SK-N-SH treated with all-trans-retinoic acid at 6 μM for 48 hours (cell line): Measurements from ENCODE around the gene MEX3A.
A peak's percentile ranks its signal among the peaks of the same experiment; 100 is the strongest.

Experiments
- ATAC-seq: fragments of 200-7000 bp; cut with Tn5 transposase; 3 replicates; pipeline ENCODE4 v1.9.1; 2020; ENCODE audit warnings: mild to moderate bottlenecking, moderate library complexity
- ARNTL ChIP-seq: fragments of 450-650 bp; formaldehyde crosslinking; IDR thresholded peaks from 2 replicates; pipeline ENCODE4 v1.5.0; 2020; ENCODE audit warnings: low read depth, mild to moderate bottlenecking, moderate library complexity, borderline replicate concordance
- BACH2 ChIP-seq: fragments of 250-450 bp; sonication (Bioruptor Pico); IDR thresholded peaks from 2 replicates; pipeline ENCODE4 v1.9.0; 2021; ENCODE audit warnings: mild to moderate bottlenecking, borderline replicate concordance
- CSDC2 ChIP-seq: fragments of 250-450 bp; sonication (Bioruptor Pico); IDR thresholded peaks from 2 replicates; pipeline ENCODE4 v1.5.0; 2020; ENCODE audit warnings: mild to moderate bottlenecking, moderate library complexity
- CSRNP3 ChIP-seq: fragments of 250-450 bp; sonication (Bioruptor Pico); IDR thresholded peaks from 2 replicates; pipeline ENCODE4 v1.5.1; 2021; ENCODE audit warnings: mild to moderate bottlenecking, moderate library complexity
- ESRRG ChIP-seq: fragments of 250-450 bp; sonication (Bioruptor Pico); IDR thresholded peaks from 2 replicates; pipeline ENCODE4 v1.6.1; 2021; ENCODE audit warnings: mild to moderate bottlenecking
- GLIS3 ChIP-seq: fragments of 250-450 bp; sonication (Bioruptor Pico); IDR thresholded peaks from 2 replicates; pipeline ENCODE4 v1.5.0; 2020; ENCODE audit warnings: mild to moderate bottlenecking, moderate library complexity
- ISL1 ChIP-seq: fragments of 250-450 bp; sonication (Bioruptor Pico); IDR thresholded peaks from 2 replicates; pipeline ENCODE4 v2.1.2; 2022; ENCODE audit warnings: mild to moderate bottlenecking, moderate library complexity
- OSR1 ChIP-seq: fragments of 250-450 bp; sonication (Bioruptor Pico); IDR thresholded peaks from 2 replicates; pipeline ENCODE4 v1.8.0; 2022; ENCODE audit warnings: moderate library complexity, mild to moderate bottlenecking, inconsistent platforms
- PATZ1 ChIP-seq: fragments of 250-450 bp; sonication (Bioruptor Pico); IDR thresholded peaks from 2 replicates; pipeline ENCODE4 v1.8.0; 2020; ENCODE audit warnings: mild to moderate bottlenecking, moderate library complexity, borderline replicate concordance
- PPARA ChIP-seq: fragments of 250-450 bp; sonication (Bioruptor Pico); IDR thresholded peaks from 2 replicates; pipeline ENCODE4 v1.5.0; 2020; ENCODE audit warnings: mild to moderate bottlenecking, borderline replicate concordance
- RARB ChIP-seq: fragments of 250-450 bp; sonication (Bioruptor Pico); IDR thresholded peaks from 2 replicates; pipeline ENCODE4 v1.8.0; 2021; ENCODE audit warnings: mild to moderate bottlenecking, moderate library complexity
- SNAI2 ChIP-seq: fragments of 250-450 bp; sonication (Bioruptor Pico); IDR thresholded peaks from 2 replicates; pipeline ENCODE4 v1.5.0; 2020; ENCODE audit warnings: mild to moderate bottlenecking, moderate library complexity
- TOX ChIP-seq: fragments of 250-450 bp; sonication (Bioruptor Pico); IDR thresholded peaks from 2 replicates; pipeline ENCODE4 v1.8.0; 2021; ENCODE audit warnings: mild to moderate bottlenecking, moderate library complexity, borderline replicate concordance
- ZC3H10 ChIP-seq: fragments of 250-450 bp; sonication (Bioruptor Pico); IDR thresholded peaks from 2 replicates; pipeline ENCODE4 v1.5.1; 2021; ENCODE audit warnings: mild to moderate bottlenecking, moderate library complexity
- ZFP3 ChIP-seq: fragments of 250-450 bp; sonication (Bioruptor Pico); IDR thresholded peaks from 2 replicates; pipeline ENCODE4 v1.5.0; 2020; ENCODE audit warnings: mild to moderate bottlenecking, moderate library complexity
- ZFP30 ChIP-seq: fragments of 450-650 bp; formaldehyde crosslinking; IDR thresholded peaks from 2 replicates; pipeline ENCODE4 v1.5.0; 2022; ENCODE audit warnings: mild to moderate bottlenecking, moderate library complexity
- ZNF565 ChIP-seq: fragments of 450-650 bp; formaldehyde crosslinking; conservative IDR thresholded peaks from 2 replicates; pipeline ENCODE4 v1.5.0; 2020; ENCODE audit warnings: low read depth, mild to moderate bottlenecking, moderate library complexity
- ZNF70 ChIP-seq: fragments of 450-650 bp; formaldehyde crosslinking; IDR thresholded peaks from 2 replicates; pipeline ENCODE4 v1.5.0; 2020; ENCODE audit warnings: mild to moderate bottlenecking, moderate library complexity
- ZNF8 ChIP-seq: fragments of 450-650 bp; formaldehyde crosslinking; IDR thresholded peaks from 2 replicates; pipeline ENCODE4 v1.5.0; 2020; ENCODE audit warnings: mild to moderate bottlenecking, moderate library complexity
- TF ChIP-seq, protein P1 (sequence below): fragments of 250-450 bp; sonication (Bioruptor Pico); IDR thresholded peaks from 2 replicates; pipeline ENCODE4 v1.8.0; 2021; ENCODE audit warnings: low read depth, mild to moderate bottlenecking, moderate library complexity, borderline replicate concordance
- TF ChIP-seq, protein P2 (sequence below): fragments of 250-450 bp; sonication (Bioruptor Pico); IDR thresholded peaks from 2 replicates; pipeline ENCODE4 v1.5.0; 2020; ENCODE audit warnings: mild to moderate bottlenecking, moderate library complexity
- TF ChIP-seq, protein P3 (sequence below): fragments of 250-450 bp; sonication (Bioruptor Pico); IDR thresholded peaks from 2 replicates; pipeline ENCODE4 v1.5.1; 2020; ENCODE audit warnings: low read depth, mild to moderate bottlenecking, moderate library complexity

Gene MEX3A

DNA sequence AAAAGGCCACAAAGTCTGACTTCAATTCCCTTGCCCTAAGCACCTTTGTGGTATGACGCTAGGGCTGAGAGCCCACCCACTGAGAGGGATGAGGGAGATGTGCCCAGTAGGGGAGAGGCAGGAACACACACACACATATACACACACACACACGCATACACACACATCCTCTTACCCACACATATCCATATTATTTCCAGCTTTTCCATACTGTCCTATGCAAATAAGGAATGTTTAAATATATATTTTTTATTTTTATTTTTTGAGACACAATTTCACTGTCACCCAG is 18.3 kb downstream of the MEX3A start:
- no peak for TF ChIP-seq ESRRG (CRISPR knock-in tag)
- TF ChIP-seq ZFP3 (CRISPR knock-in tag) = no peak
- TF ChIP-seq ZC3H10 = no peak
- TF ChIP-seq ISL1 = no peak
- no peak for TF ChIP-seq GLIS3 (CRISPR knock-in tag)
- no peak for ATAC-seq

GRCh38 chr1:156062189-156062588 is 20.1 kb downstream of the MEX3A start:
- TF ChIP-seq TOX (CRISPR knock-in tag) = no peak
- TF ChIP-seq, protein P1, sequence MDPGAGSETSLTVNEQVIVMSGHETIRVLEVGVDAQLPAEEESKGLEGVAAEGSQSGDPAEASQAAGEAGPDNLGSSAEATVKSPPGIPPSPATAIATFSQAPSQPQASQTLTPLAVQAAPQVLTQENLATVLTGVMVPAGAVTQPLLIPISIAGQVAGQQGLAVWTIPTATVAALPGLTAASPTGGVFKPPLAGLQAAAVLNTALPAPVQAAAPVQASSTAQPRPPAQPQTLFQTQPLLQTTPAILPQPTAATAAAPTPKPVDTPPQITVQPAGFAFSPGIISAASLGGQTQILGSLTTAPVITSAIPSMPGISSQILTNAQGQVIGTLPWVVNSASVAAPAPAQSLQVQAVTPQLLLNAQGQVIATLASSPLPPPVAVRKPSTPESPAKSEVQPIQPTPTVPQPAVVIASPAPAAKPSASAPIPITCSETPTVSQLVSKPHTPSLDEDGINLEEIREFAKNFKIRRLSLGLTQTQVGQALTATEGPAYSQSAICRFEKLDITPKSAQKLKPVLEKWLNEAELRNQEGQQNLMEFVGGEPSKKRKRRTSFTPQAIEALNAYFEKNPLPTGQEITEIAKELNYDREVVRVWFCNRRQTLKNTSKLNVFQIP (CRISPR knock-in tag) = no peak
- no peak for TF ChIP-seq RARB (CRISPR knock-in tag)
- TF ChIP-seq CSRNP3 (CRISPR knock-in tag) = no peak
- no peak for TF ChIP-seq OSR1
- TF ChIP-seq CSDC2 (CRISPR knock-in tag) = no peak
- no peak for TF ChIP-seq ZFP30 (CRISPR knock-in tag)
- no peak for TF ChIP-seq ZNF565 (CRISPR knock-in tag)
- no peak for TF ChIP-seq ZNF70 (CRISPR knock-in tag)
- peak; percentile 63 for ATAC-seq

- no peak for ATAC-seq
- no peak for TF ChIP-seq GLIS3 (CRISPR knock-in tag)
Measured at GRCh38 chr1:156060937-156061636, 21.2 kb downstream of the MEX3A start, which contains the start of gene RAB25. RAB25 (plus strand) TSS chr1:156061160; CDS start chr1:156061401, 241 bp downstream.

DNA sequence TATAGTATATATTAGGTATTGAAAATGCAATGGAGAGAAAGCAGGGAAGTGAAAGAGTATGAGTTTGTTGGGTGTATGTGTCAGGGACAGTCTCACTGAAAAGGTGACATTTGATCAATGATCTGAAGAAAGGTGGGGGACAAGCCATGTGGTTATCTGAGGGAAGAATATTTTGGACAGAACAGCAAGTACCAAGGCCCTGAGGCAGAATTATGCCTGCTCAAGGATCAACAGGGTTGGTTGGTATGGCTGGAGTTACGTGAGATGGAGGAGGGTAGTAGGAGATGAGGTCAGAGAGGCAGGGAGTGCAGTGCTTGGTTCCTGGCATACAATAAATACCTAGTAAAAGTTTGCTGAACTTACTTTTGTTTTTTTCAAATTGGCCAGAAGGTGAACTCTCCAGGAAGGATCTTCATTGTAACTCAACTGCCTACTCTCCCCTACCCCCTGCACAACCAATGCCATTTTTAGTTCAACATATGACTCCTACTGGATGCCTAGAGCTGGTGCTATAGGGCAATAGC is 25.9 kb downstream of the MEX3A start:
- no peak for ATAC-seq
- TF ChIP-seq SNAI2 (CRISPR knock-in tag) (no peak), OSR1 (no peak), CSDC2 (CRISPR knock-in tag) (no peak), ZC3H10 (no peak), PATZ1 (no peak), ZNF565 (CRISPR knock-in tag) (no peak), ESRRG (CRISPR knock-in tag) (no peak), ZNF70 (CRISPR knock-in tag) (no peak), CSRNP3 (CRISPR knock-in tag) (no peak), TOX (CRISPR knock-in tag) (no peak), RARB (CRISPR knock-in tag) (no peak), ZNF8 (no peak), ZFP30 (CRISPR knock-in tag) (no peak), ARNTL (CRISPR knock-in tag) (no peak), ISL1 (no peak), BACH2 (CRISPR knock-in tag) (no peak), PPARA (CRISPR knock-in tag) (no peak)
- TF ChIP-seq, protein P2, sequence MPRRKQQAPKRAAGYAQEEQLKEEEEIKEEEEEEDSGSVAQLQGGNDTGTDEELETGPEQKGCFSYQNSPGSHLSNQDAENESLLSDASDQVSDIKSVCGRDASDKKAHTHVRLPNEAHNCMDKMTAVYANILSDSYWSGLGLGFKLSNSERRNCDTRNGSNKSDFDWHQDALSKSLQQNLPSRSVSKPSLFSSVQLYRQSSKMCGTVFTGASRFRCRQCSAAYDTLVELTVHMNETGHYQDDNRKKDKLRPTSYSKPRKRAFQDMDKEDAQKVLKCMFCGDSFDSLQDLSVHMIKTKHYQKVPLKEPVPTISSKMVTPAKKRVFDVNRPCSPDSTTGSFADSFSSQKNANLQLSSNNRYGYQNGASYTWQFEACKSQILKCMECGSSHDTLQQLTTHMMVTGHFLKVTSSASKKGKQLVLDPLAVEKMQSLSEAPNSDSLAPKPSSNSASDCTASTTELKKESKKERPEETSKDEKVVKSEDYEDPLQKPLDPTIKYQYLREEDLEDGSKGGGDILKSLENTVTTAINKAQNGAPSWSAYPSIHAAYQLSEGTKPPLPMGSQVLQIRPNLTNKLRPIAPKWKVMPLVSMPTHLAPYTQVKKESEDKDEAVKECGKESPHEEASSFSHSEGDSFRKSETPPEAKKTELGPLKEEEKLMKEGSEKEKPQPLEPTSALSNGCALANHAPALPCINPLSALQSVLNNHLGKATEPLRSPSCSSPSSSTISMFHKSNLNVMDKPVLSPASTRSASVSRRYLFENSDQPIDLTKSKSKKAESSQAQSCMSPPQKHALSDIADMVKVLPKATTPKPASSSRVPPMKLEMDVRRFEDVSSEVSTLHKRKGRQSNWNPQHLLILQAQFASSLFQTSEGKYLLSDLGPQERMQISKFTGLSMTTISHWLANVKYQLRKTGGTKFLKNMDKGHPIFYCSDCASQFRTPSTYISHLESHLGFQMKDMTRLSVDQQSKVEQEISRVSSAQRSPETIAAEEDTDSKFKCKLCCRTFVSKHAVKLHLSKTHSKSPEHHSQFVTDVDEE = no peak
- TF ChIP-seq, protein P3, sequence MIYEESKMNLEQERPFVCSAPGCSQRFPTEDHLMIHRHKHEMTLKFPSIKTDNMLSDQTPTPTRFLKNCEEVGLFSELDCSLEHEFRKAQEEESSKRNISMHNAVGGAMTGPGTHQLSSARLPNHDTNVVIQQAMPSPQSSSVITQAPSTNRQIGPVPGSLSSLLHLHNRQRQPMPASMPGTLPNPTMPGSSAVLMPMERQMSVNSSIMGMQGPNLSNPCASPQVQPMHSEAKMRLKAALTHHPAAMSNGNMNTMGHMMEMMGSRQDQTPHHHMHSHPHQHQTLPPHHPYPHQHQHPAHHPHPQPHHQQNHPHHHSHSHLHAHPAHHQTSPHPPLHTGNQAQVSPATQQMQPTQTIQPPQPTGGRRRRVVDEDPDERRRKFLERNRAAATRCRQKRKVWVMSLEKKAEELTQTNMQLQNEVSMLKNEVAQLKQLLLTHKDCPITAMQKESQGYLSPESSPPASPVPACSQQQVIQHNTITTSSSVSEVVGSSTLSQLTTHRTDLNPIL (CRISPR knock-in tag) = no peak
- TF ChIP-seq, protein P1 (CRISPR knock-in tag) = no peak
